Smooth muscle cell (in vitro differentiated cells): Measurements from ENCODE around the gene GTPBP3. TPM values are rescaled to one million over a fixed set of nuclear protein-coding genes. Genes with fewer than 3 reads are reported as not detected.

Experiments used
- DNase-seq: peaks from one replicate; lab custom pipeline; 2025; ENCODE audit not compliant: unreplicated experiment; lab: John Stamatoyannopoulos, UW
- H2AFZ ChIP-seq: fragments of 200-600 bp; sonication (generic); 2 replicates; pipeline ENCODE4 v1.6.0; 2016; ENCODE audit warnings: antibody characterized with exemption, low read depth, mild to moderate bottlenecking
- H3F3A ChIP-seq: fragments of 200-600 bp; sonication (generic); 2 replicates; pipeline ENCODE4 v1.6.0; 2017; ENCODE audit warnings: antibody characterized with exemption, low read depth
- H3K27ac ChIP-seq: fragments of 200-600 bp; sonication (generic); 2 replicates; pipeline ENCODE4 v1.5.1; 2016; ENCODE audit warnings: low read depth, mild to moderate bottlenecking
- H3K27me3 ChIP-seq: fragments of 200-600 bp; sonication (generic); 2 replicates; pipeline ENCODE4 v1.6.1; 2016; ENCODE audit warnings: low read depth, mild to moderate bottlenecking
- H3K36me3 ChIP-seq: fragments of 200-600 bp; sonication (generic); 2 replicates; pipeline ENCODE4 v1.5.1; 2016; ENCODE audit warnings: low read depth
- H3K4me1 ChIP-seq: fragments of 200-600 bp; sonication (generic); 2 replicates; pipeline ENCODE4 v1.5.1; 2016; ENCODE audit warnings: low read depth
- H3K4me2 ChIP-seq: fragments of 200-600 bp; sonication (generic); 2 replicates; pipeline ENCODE4 v1.6.0; 2016; ENCODE audit warnings: mild to moderate bottlenecking
- H3K4me3 ChIP-seq: fragments of 200-600 bp; sonication (generic); 2 replicates; pipeline ENCODE4 v1.5.1; 2016; ENCODE audit warnings: mild to moderate bottlenecking
- H3K79me2 ChIP-seq: fragments of 200-600 bp; sonication (generic); 2 replicates; pipeline ENCODE4 v1.6.0; 2016; ENCODE audit warnings: low read depth, mild to moderate bottlenecking
- H3K9ac ChIP-seq: fragments of 200-600 bp; sonication (generic); 2 replicates; pipeline ENCODE4 v1.6.0; 2016; ENCODE audit warnings: low read depth
- H3K9me3 ChIP-seq: fragments of 200-600 bp; sonication (generic); replicated peaks from 2 replicates; pipeline ENCODE4 v1.5.1; 2016; ENCODE audit warnings: low read depth
- H4K20me1 ChIP-seq: fragments of 200-600 bp; sonication (generic); 2 replicates; pipeline ENCODE4 v1.6.0; 2016; ENCODE audit warnings: low read depth
- WGBS: methylation state at CpG from one replicate; pipeline ENCODE4 v1.1.7; 2016; ENCODE audit warnings: low lambda C conversion rate; 5-methylcytosine and 5-hydroxymethylcytosine counted together
- polyA plus RNA-seq: library from polyadenylated mRNA; unstranded; fragments of >200 nt; fragmentation: Nextera tagmentation; extraction: Ambion mirVana; gene quantifications from 2 replicates; pipeline ENCODE4 v1.2.1, GENCODE V29; 2016
- total RNA-seq: library from RNA; depleted of rRNA; stranded (reverse); fragments of >200 nt; gene quantifications from 2 replicates; pipeline ENCODE4 v1.2.3, GENCODE V29; 2014
- TF ChIP-seq, protein P1 (sequence below): fragments of 200-600 bp; sonication (generic); IDR thresholded peaks from 2 replicates; pipeline ENCODE4 v1.5.1; 2017; ENCODE audit warnings: borderline replicate concordance, mild to moderate bottlenecking, antibody characterized with exemption; ENCODE audit not compliant: insufficient read depth, poor library complexity, severe bottlenecking

The GTPBP3 gene
- total and polyA plus RNA-seq, 2 experiments from 2014 or later = 16.5 to 19.6 TPM

DNA sequence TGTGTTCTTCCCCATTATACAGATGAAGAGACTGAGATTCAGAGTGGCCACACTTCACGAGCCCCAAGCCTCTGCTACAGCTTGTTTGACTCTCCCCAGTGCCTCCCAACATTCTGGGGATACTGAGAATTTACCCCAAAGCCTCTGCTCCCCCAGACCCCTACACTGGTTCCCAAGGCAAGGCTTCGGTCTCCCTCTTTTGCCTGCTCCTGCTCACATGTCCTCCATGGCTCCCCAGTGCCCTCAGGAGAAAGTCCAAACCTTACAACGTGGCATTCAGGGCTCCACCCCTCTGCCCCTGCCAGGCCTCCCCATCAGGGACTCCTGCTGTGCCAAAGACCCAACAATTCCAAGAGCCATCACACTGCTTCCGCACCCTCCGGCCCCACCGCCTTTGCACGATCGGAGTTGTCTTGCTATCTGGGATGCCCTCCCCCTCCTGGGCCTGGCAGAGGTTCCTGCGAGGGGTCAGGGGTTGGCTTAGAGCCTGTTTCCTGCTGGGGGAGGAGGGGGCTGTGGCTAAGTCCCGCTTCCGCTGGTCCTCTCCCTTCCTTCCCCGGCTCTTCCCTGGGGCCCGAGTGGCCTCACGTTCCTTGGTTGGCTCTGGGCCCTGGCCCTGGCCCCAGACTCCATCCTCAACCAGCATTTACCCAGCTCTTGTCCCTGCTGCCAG is 15.4 kb downstream of the GTPBP3 start:
- H3K27me3 ChIP-seq = no peaks in the 10 kb centered on the region
- no peaks in the 10 kb centered on the region for H3K36me3 ChIP-seq
- H3K9me3 ChIP-seq = no peaks in the 10 kb centered on the region
- H3K4me3 ChIP-seq = no peak overlapping the region
- 80% methylated on average over 14 of the region's 14 CpGs for WGBS
- H3K4me2 ChIP-seq = no peak overlapping the region
- no peaks in the 10 kb centered on the region for H4K20me1 ChIP-seq
- H2AFZ ChIP-seq = no peak overlapping the region
- TF ChIP-seq, protein P1, sequence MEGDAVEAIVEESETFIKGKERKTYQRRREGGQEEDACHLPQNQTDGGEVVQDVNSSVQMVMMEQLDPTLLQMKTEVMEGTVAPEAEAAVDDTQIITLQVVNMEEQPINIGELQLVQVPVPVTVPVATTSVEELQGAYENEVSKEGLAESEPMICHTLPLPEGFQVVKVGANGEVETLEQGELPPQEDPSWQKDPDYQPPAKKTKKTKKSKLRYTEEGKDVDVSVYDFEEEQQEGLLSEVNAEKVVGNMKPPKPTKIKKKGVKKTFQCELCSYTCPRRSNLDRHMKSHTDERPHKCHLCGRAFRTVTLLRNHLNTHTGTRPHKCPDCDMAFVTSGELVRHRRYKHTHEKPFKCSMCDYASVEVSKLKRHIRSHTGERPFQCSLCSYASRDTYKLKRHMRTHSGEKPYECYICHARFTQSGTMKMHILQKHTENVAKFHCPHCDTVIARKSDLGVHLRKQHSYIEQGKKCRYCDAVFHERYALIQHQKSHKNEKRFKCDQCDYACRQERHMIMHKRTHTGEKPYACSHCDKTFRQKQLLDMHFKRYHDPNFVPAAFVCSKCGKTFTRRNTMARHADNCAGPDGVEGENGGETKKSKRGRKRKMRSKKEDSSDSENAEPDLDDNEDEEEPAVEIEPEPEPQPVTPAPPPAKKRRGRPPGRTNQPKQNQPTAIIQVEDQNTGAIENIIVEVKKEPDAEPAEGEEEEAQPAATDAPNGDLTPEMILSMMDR = no peak
- no peaks in the 10 kb centered on the region for H3F3A ChIP-seq
- no peak overlapping the region for H3K27ac ChIP-seq
- no peaks in the 10 kb centered on the region for H3K79me2 ChIP-seq
- no peak for DNase-seq
- peaks cover 5% of the 10 kb centered on the region for H3K4me1 ChIP-seq
- no peak overlapping the region for H3K9ac ChIP-seq

DNA sequence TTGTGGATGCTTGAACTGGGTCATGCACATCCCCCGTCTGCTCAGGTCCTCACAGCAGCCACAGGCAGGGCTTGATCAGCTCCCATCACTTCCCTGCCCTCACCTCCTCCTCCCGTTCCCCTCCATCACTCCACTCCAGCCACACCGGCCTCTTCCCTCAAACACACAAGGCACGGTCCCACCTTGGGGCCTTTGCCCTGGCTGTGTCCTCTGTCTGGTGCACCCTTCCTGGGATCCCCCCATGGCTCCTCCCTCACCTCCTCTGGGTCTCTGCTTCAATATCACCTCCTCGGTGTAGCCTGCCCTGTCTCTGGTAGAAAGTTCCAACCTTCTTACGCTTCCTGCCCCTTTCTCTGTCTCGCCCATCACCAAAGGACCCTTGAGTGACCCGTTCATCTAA is 16.0 kb downstream of the GTPBP3 start:
- no peaks in the 10 kb centered on the region for H3K9me3 ChIP-seq
- no peaks in the 10 kb centered on the region for H3K79me2 ChIP-seq
- no peak overlapping the region for H3K4me3 ChIP-seq
- no peak for DNase-seq
- no peaks in the 10 kb centered on the region for H3F3A ChIP-seq
- H3K9ac ChIP-seq = no peak overlapping the region
- H3K4me2 ChIP-seq = no peak overlapping the region
- TF ChIP-seq, protein P1 = no peak
- no peak overlapping the region for H2AFZ ChIP-seq
- no peaks in the 10 kb centered on the region for H4K20me1 ChIP-seq
- H3K27me3 ChIP-seq = no peaks in the 10 kb centered on the region
- H3K27ac ChIP-seq = no peak overlapping the region
- WGBS = 95% methylated on average over 8 of the region's 8 CpGs
- H3K4me1 ChIP-seq = peaks cover 5% of the 10 kb centered on the region
- no peaks in the 10 kb centered on the region for H3K36me3 ChIP-seq

DNA sequence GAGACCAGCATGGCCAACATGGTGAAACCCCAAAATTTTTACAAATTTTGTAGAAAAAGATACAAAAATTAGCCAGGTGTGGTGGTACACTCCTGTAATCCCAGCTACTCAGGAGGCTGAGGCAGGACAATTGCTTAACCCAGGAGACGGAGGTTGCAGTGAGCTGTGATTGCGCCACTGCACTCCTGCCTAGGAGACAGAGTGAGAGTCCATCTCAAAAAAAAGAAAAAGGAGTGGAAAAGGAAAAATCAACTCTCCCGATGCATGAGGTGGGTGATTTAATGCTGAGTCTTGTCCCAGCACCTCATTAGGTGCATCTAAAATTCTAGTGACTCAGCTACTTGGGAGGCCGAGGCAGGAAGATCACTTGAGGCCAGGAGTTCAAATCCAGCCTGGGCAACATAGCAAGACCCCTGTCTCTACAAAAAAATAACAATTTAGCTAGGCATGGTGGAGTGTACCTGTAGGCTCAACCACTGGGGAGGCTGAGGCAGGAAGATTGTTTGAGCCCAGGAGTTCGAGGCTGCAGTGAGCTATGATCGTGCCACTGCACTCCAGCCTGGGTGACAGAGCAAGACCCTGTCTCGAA is 19.8 kb downstream of the GTPBP3 start:
- no peak for DNase-seq
- no peaks in the 10 kb centered on the region for H3K79me2 ChIP-seq
- no peak overlapping the region for H2AFZ ChIP-seq
- no peak overlapping the region for H3K27ac ChIP-seq
- 91% methylated on average over 7 of the region's 7 CpGs for WGBS
- no peak overlapping the region for H3K4me3 ChIP-seq
- no peaks in the 10 kb centered on the region for H3K9me3 ChIP-seq
- no peaks in the 10 kb centered on the region for H3K4me1 ChIP-seq
- H3F3A ChIP-seq = no peaks in the 10 kb centered on the region
- no peaks in the 10 kb centered on the region for H3K36me3 ChIP-seq
- H3K4me2 ChIP-seq = no peak overlapping the region
- no peaks in the 10 kb centered on the region for H4K20me1 ChIP-seq
- TF ChIP-seq, protein P1 = no peak
- H3K9ac ChIP-seq = no peak overlapping the region
- no peaks in the 10 kb centered on the region for H3K27me3 ChIP-seq

DNA sequence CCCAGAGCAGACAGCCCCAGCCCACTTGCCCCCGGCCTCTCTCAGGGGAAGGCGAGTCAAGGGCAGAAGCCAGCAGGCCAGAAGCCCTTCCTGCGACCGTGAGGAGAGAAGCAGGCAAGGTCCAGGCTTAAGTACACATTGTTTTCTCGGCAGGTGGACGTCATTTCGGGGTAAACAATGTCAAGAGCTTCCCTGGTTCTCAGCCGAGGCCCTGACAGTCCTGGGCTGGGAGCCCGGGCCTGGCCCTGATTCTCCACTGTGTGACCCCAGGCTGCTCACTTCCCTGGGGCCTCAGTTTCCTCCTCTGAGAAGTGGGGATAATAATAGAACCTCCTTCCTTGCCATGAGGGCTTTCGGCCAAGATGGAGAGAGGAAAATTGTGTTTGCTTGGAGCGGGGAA is 20.4 kb downstream of the GTPBP3 start:
- H3K4me1 ChIP-seq = no peaks in the 10 kb centered on the region
- H3F3A ChIP-seq = no peaks in the 10 kb centered on the region
- no peak overlapping the region for H3K4me2 ChIP-seq
- H3K27ac ChIP-seq = no peak overlapping the region
- H3K27me3 ChIP-seq = no peaks in the 10 kb centered on the region
- TF ChIP-seq, protein P1 = no peak
- DNase-seq = no peak
- no peak overlapping the region for H3K9ac ChIP-seq
- H2AFZ ChIP-seq = no peak overlapping the region
- no peaks in the 10 kb centered on the region for H3K9me3 ChIP-seq
- H3K4me3 ChIP-seq = no peak overlapping the region
- H4K20me1 ChIP-seq = no peaks in the 10 kb centered on the region
- WGBS = 91% methylated on average over 11 of the region's 11 CpGs
- no peaks in the 10 kb centered on the region for H3K79me2 ChIP-seq
- no peaks in the 10 kb centered on the region for H3K36me3 ChIP-seq
